Prostate gland (tissue), 2 donors: ENCODE data around the gene SHFL. TPM values are rescaled to one million over a fixed set of nuclear protein-coding genes. Genes with fewer than 3 reads are reported as not detected.

Source experiments
- DNase-seq: peaks from one replicate; pipeline ENCODE4 v3.0.0-alpha.2; 2019; ENCODE audit warnings: low spot score
- H3K27ac ChIP-seq, 2 donors: fragments of 200-600 bp; sonication (generic); 2 replicates each; pipeline ENCODE4 v1.5.1; 2017 to 2019
- H3K27me3 ChIP-seq: fragments of 200-600 bp; sonication (generic); replicated peaks from 2 replicates; pipeline ENCODE4 v1.5.1; 2019; ENCODE audit not compliant: insufficient read depth
- H3K36me3 ChIP-seq, 2 donors: fragments of 200-600 bp; sonication (generic); 1 replicate in 1 of 2; 2 replicates in 1 of 2; pipeline versions ENCODE4 v1.5.1 to v1.8.1; 2017 to 2019
- H3K4me1 ChIP-seq: fragments of 200-600 bp; sonication (generic); replicated peaks from 2 replicates; pipeline ENCODE4 v1.5.1; 2019
- H3K4me3 ChIP-seq, 2 donors: fragments of 200-600 bp; sonication (generic); 2 replicates each; pipeline ENCODE4 v1.5.1; 2017 to 2019
- H3K9me3 ChIP-seq: fragments of 200-600 bp; sonication (generic); 2 replicates; pipeline ENCODE4 v1.5.1; 2017
- CTCF ChIP-seq, 4 experiments: fragments of 200-600 bp in 2 of 4; fragments of 450-650 bp in 2 of 4; sonication (generic) in 2 of 4; IDR thresholded peaks; 1 replicate in 3 of 4; 2 replicates in 1 of 4; pipeline ENCODE4 v1.5.1; 2016 to 2019; ENCODE audit warnings: antibody characterized with exemption in 4 of 4, mild to moderate bottlenecking in 2 of 4, moderate library complexity in 2 of 4
- POLR2A ChIP-seq: fragments of 450-650 bp; IDR thresholded peaks from one replicate; pipeline ENCODE4 v1.6.1; 2016; ENCODE audit warnings: antibody characterized with exemption, mild to moderate bottlenecking
- POLR2AphosphoS5 ChIP-seq: sonication (generic); formaldehyde crosslinking; IDR thresholded peaks from one replicate; pipeline ENCODE4 v1.6.1; 2017; ENCODE audit warnings: antibody characterized with exemption
- WGBS: methylation state at CpG from one replicate; pipeline ENCODE4 v1.1.5; 2018; 5-methylcytosine and 5-hydroxymethylcytosine counted together
- intact Hi-C: fragments of 100-400 bp; cut with DNase I; formaldehyde crosslinking; loops from one replicate; pipeline ENCODE4 v1.14.2; 2022
- total RNA-seq, 2 donors: library from RNA; depleted of rRNA; stranded (reverse); fragments of >200 nt; gene quantifications; one replicate each; pipeline ENCODE4 v1.1.0, GENCODE V29; 2016

Gene SHFL
- total RNA-seq, 2 donors from 2014 or later: 23.5 to 36.0 TPM

- no peaks in the 10 kb centered on the region for H3K36me3 ChIP-seq
Observed at GRCh38 chr19:10088949-10089554, 2.9 kb downstream of the SHFL start.

DNA sequence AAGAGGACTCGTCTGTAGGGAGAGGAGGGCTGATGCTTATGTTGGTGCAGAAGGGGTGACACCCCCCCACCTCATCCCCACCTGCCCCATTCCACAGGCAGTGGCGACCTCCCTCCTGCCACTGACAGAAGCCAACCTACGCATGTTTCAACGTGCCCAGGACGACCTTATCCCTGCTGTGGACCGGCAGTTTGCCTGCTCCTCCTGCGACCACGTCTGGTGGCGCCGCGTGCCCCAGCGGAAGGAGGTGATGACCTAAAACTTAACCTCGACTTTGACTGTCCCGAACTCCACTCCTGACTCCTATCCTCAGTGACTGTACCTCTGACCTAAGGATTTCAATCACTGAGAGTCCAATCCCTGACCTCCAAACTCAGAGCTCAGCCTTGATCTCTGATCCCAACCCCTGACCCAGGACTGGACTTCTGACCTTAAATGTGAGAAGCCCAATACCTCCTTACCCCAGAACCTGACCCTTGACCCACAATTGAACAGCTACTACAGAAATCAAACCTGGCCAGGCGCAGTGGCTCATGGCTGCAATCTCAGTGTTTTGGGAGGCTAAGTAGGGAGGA is 3.8 kb downstream of the SHFL start:
- 77% methylated on average over 15 of the region's 15 CpGs for WGBS
- no peaks in the 10 kb centered on the region for H3K4me1 ChIP-seq
- H3K27ac ChIP-seq: no peak overlapping the region
- TF ChIP-seq CTCF (IDR thresholded peaks at IDR 0.05): no peak
- no peak for TF ChIP-seq POLR2A
- no peak for TF ChIP-seq POLR2AphosphoS5
- DNase-seq: no peak
- H3K4me3 ChIP-seq: no peak overlapping the region
- no peaks in the 10 kb centered on the region for H3K9me3 ChIP-seq
- intact Hi-C loops: no loop called here
- no peaks in the 10 kb centered on the region for H3K36me3 ChIP-seq
- no peaks in the 10 kb centered on the region for H3K27me3 ChIP-seq

More at GRCh38 chr19:10088949-10089554, 2.9 kb downstream of the SHFL start:
- intact Hi-C loops: no loop called here
- WGBS: 94% methylated on average over 6 of the region's 6 CpGs
- H3K4me1 ChIP-seq: no peaks in the 10 kb centered on the region
- no peak for DNase-seq
- TF ChIP-seq POLR2AphosphoS5 (no peak), POLR2A (no peak), CTCF (IDR thresholded peaks at IDR 0.05) (no peak)
- H3K9me3 ChIP-seq: no peaks in the 10 kb centered on the region
- no peak overlapping the region for H3K27ac ChIP-seq
- no peaks in the 10 kb centered on the region for H3K27me3 ChIP-seq
- H3K4me3 ChIP-seq: no peak overlapping the region

GRCh38 chr19:10091370-10091687 is 5.2 kb downstream of the SHFL start:
- TF ChIP-seq POLR2A (no peak), CTCF (IDR thresholded peaks at IDR 0.05) (no peak), POLR2AphosphoS5 (no peak)
- Histone ChIP-seq H3K4me3 (no peak overlapping the region), H3K27me3 (no peaks in the 10 kb centered on the region), H3K9me3 (no peaks in the 10 kb centered on the region), H3K27ac (no peak overlapping the region), H3K36me3 (no peaks in the 10 kb centered on the region), H3K4me1 (no peaks in the 10 kb centered on the region)
- WGBS: 96% methylated on average over 17 of the region's 17 CpGs
- intact Hi-C loops: no loop called here
- no peak for DNase-seq

DNA sequence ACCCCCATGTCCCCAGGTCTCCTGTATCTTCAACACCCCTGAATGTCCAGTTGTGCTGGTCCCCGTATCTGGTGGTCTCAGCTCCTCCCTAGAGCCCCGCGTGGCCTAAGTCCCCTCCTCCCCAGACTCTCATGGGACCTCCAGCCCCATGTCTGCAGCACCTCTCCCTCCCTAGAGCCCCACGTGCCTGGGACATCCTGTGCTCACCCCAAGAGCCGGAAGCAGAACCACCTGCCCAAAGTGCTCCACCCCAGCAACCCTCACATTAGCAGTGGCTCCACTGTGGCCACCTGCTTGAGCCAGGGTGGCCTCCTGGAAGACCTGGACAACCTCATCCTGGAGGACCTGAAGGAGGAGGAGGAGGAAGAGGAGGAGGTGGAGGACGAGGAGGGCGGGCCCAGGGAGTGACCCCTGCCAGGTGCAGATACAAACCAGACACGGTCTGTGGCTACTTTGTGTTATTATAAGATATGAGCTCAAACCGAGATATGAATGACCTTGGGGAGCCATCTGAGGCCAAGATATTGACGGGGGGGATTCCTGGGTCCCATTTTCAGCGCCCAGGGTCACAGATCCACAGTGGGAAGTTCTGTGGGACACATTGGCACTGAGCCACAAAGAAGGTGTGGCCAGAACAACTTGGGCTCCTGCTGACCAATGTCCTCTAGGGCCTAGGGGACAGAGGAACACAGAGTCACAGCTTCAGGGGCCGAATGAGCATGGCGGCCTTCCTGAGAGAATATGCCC is 6.0 kb downstream of the SHFL start:
- H3K36me3 ChIP-seq: no peaks in the 10 kb centered on the region
- H3K4me1 ChIP-seq: no peaks in the 10 kb centered on the region
- H3K9me3 ChIP-seq: no peaks in the 10 kb centered on the region
- H3K27ac ChIP-seq: no peak overlapping the region
- TF ChIP-seq POLR2A: no peak
- TF ChIP-seq CTCF (IDR thresholded peaks at IDR 0.05): no peak
- no peak for TF ChIP-seq POLR2AphosphoS5
- no peak overlapping the region for H3K4me3 ChIP-seq
- H3K27me3 ChIP-seq: no peaks in the 10 kb centered on the region
- 86% methylated on average over 13 of the region's 13 CpGs for WGBS
- intact Hi-C loops: no loop called here
- DNase-seq: no peak
